Mesothelial cell of epicardium (in vitro differentiated cells): ENCODE results near the gene PIGZ. TPM values are rescaled to one million over a fixed set of nuclear protein-coding genes. Genes with fewer than 3 reads are reported as not detected.
A peak's percentile ranks its signal among the peaks of the same experiment; 100 is the strongest.

ENCODE experiments used
- DNase-seq, 2 experiments: peaks; one replicate each; pipeline ENCODE4 v3.0.0; 2021; ENCODE audit warnings: low spot score in 2 of 2; ENCODE audit not compliant: unreplicated experiment in 2 of 2
- H3K27ac Mint-ChIP-seq: 2 replicates; pipeline ENCODE4 v1.8.0; 2021; ENCODE audit warnings: mixed read lengths
- H3K27me3 Mint-ChIP-seq: 2 replicates; pipeline ENCODE4 v1.8.0; 2021; ENCODE audit warnings: low read depth, mixed read lengths
- H3K36me3 Mint-ChIP-seq: 2 replicates; pipeline ENCODE4 v1.8.0; 2021; ENCODE audit warnings: mixed read lengths
- H3K4me1 Mint-ChIP-seq: 2 replicates; pipeline ENCODE4 v1.8.0; 2021; ENCODE audit warnings: mixed read lengths
- H3K4me3 Mint-ChIP-seq: 2 replicates; pipeline ENCODE4 v1.8.0; 2021; ENCODE audit warnings: mild to moderate bottlenecking, moderate library complexity, mixed read lengths
- H3K9me3 Mint-ChIP-seq: 2 replicates; pipeline ENCODE4 v1.8.0; 2021; ENCODE audit warnings: mixed read lengths
- CTCF ChIP-seq: fragments of 200-600 bp; sonication (generic); IDR thresholded peaks from one replicate; pipeline ENCODE4 v1.5.0; 2021; ENCODE audit warnings: antibody characterized with exemption; ENCODE audit not compliant: unreplicated experiment
- total RNA-seq: library from RNA; stranded (reverse); gene quantifications from 3 replicates; pipeline ENCODE4 v1.2.1, GENCODE V29; 2021

Gene PIGZ
- total RNA-seq, 1 donor from 2014 or later: 0.74 TPM

- Mint-ChIP-seq H3K4me1 (no peaks in the 10 kb centered on the region), H3K4me3 (no peak overlapping the region), H3K9me3 (no peaks in the 10 kb centered on the region), H3K36me3 (no peaks in the 10 kb centered on the region), H3K27ac (no peak overlapping the region), H3K27me3 (peaks cover 40% of the 10 kb centered on the region)
- no peak for TF ChIP-seq CTCF
- no peak for DNase-seq
Observed at GRCh38 chr3:196971094-196971698, 2.6 kb upstream of the PIGZ start.

- Mint-ChIP-seq H3K36me3 (no peaks in the 10 kb centered on the region), H3K27ac (no peak overlapping the region), H3K9me3 (no peaks in the 10 kb centered on the region), H3K4me3 (peak overlapping the region; percentile 60), H3K27me3 (peaks cover 45% of the 10 kb centered on the region), H3K4me1 (no peaks in the 10 kb centered on the region)
- TF ChIP-seq CTCF: no peak
- no peak for DNase-seq
Observed at GRCh38 chr3:196970547-196971093, 2.0 kb upstream of the PIGZ start.

GRCh38 chr3:196969660-196970546 is 1.3 kb upstream of the PIGZ start:
- H3K27ac Mint-ChIP-seq: no peak overlapping the region
- no peaks in the 10 kb centered on the region for H3K36me3 Mint-ChIP-seq
- DNase-seq: peak; percentile 59 to 82
- H3K4me1 Mint-ChIP-seq: no peaks in the 10 kb centered on the region
- peaks cover 52% of the 10 kb centered on the region for H3K27me3 Mint-ChIP-seq
- peak overlapping the region; percentile 60 for H3K4me3 Mint-ChIP-seq
- peak; percentile 75 for TF ChIP-seq CTCF
- no peaks in the 10 kb centered on the region for H3K9me3 Mint-ChIP-seq

GRCh38 chr3:196969134-196969659 is 564 bp upstream of the PIGZ start:
- Mint-ChIP-seq H3K36me3 (no peaks in the 10 kb centered on the region), H3K4me3 (peak overlapping the region; percentile 64)
- TF ChIP-seq CTCF: no peak

GRCh38 chr3:196967412-196968232 is 1.0 kb downstream of the PIGZ start:
- no peak for DNase-seq
- no peak for TF ChIP-seq CTCF
- Mint-ChIP-seq H3K27me3 (peaks cover 72% of the 10 kb centered on the region), H3K36me3 (no peaks in the 10 kb centered on the region), H3K4me3 (peak overlapping the region; percentile 64), H3K27ac (no peak overlapping the region), H3K9me3 (no peaks in the 10 kb centered on the region), H3K4me1 (no peaks in the 10 kb centered on the region)

More at GRCh38 chr3:196969134-196969659, 564 bp upstream of the PIGZ start:
- peaks cover 60% of the 10 kb centered on the region for H3K27me3 Mint-ChIP-seq
- DNase-seq: no peak
- no peak overlapping the region for H3K27ac Mint-ChIP-seq
- H3K4me1 Mint-ChIP-seq: no peaks in the 10 kb centered on the region
- H3K9me3 Mint-ChIP-seq: no peaks in the 10 kb centered on the region
